ENCODE measurements around the gene ZBTB37.
"Not testable (repeated sequence)": the region's sequence is repeated elsewhere in the genome, so short reads cannot be mapped to it uniquely, and the experiment has no call there.

DNA sequence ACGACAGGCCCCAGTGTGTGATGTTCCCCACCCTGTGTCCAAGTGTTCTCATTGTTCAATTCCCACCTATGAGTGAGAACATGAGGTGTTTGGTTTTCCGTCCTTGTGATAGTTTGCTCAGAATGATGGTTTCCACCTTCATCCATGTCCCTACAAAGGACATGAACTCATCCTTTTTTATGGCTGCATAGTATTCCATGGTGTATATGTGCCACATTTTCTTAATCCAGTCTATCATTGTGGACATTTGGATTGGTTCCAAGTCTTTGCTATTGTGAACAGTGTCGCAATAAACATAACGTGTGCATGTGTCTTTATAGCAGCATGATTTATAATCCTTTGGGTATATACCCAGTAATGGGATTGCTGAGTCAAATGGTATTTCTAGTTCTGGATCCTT, 12.9 kb downstream of the ZBTB37 start:
- TF ChIP-seq, protein P1, sequence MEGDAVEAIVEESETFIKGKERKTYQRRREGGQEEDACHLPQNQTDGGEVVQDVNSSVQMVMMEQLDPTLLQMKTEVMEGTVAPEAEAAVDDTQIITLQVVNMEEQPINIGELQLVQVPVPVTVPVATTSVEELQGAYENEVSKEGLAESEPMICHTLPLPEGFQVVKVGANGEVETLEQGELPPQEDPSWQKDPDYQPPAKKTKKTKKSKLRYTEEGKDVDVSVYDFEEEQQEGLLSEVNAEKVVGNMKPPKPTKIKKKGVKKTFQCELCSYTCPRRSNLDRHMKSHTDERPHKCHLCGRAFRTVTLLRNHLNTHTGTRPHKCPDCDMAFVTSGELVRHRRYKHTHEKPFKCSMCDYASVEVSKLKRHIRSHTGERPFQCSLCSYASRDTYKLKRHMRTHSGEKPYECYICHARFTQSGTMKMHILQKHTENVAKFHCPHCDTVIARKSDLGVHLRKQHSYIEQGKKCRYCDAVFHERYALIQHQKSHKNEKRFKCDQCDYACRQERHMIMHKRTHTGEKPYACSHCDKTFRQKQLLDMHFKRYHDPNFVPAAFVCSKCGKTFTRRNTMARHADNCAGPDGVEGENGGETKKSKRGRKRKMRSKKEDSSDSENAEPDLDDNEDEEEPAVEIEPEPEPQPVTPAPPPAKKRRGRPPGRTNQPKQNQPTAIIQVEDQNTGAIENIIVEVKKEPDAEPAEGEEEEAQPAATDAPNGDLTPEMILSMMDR (IDR thresholded peaks at IDR 0.05) = not testable (repeated sequence)
- TF ChIP-seq POLR2A (IDR thresholded peaks at IDR 0.05) = not testable (repeated sequence)
